BE2C (cell line): ENCODE data around the gene SLC25A22.

Experiments
- DNase-seq: peaks from one replicate; pipeline ENCODE4 v3.0.0-alpha.2; 2020
- H3K27me3 ChIP-seq: fragments of 250-450 bp; sonication (Bioruptor Pico); 2 replicates; pipeline ENCODE4 v1.5.1; 2020; ENCODE audit warnings: mild to moderate bottlenecking
- H3K36me3 ChIP-seq: fragments of 250-450 bp; sonication (Bioruptor Pico); 2 replicates; pipeline ENCODE4 v1.5.1; 2020; ENCODE audit warnings: mild to moderate bottlenecking
- H3K4me1 ChIP-seq: fragments of 250-450 bp; sonication (Bioruptor Pico); 2 replicates; pipeline ENCODE4 v1.5.1; 2020
- H3K4me3 ChIP-seq: 2 replicates; pipeline ENCODE4 v1.5.1; 2011; ENCODE audit warnings: low read depth, low read length
- H3K9me3 ChIP-seq: fragments of 250-450 bp; sonication (Bioruptor Pico); 2 replicates; pipeline ENCODE4 v1.5.1; 2020
- TF ChIP-seq, protein P1 (sequence below): IDR thresholded peaks from 2 replicates; pipeline ENCODE4 v1.5.1; 2012; ENCODE audit warnings: mild to moderate bottlenecking, low read depth, low read length

Gene SLC25A22

DNA sequence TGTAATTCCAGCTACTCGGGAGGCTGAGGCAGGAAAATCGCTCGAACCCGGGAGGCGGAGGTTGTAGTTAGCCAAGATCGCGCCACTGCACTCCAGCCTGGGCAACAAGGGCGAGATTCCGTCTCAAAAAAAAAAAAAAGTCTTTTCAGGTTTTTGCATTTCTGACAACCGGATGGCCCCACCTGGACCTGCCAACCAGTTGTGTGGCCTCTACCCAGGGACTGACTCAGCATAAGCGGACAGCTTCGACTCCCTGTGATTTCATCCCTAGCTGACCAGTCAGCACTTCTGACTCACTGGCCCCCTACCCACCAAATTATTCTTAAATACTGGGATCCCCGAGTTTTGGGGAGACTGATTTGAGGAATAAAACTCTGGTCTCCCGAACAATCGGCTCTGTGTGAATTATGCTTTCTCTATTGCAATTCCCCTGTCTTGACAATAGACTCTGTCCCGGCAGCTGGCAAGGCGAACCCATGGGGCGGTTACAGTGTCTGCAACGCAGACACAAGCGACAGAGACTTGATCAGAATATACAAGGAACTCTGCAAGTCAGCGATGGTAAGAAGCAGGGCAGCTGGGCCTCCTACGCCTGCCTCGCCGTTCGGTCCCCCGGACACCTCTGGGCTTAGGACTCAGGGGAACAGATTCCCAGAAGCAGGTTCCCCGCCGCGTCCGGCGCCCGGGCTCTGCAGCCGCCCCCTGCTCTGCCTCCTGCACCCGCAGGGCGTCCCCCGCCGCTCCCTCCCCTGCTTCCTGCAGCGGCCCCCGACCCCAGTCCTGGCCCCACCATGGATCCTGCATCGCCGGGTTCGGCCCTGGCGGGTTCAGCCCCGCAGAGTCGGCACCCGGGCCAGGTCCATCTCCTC lies 51.6 kb downstream of the SLC25A22 start:
- H3K36me3 ChIP-seq: no peaks in the 10 kb centered on the region; the same call in 1 of the 2 replicates
- no peaks in the 10 kb centered on the region for H3K4me1 ChIP-seq
- no peaks in the 10 kb centered on the region for H3K9me3 ChIP-seq
- TF ChIP-seq, protein P1, sequence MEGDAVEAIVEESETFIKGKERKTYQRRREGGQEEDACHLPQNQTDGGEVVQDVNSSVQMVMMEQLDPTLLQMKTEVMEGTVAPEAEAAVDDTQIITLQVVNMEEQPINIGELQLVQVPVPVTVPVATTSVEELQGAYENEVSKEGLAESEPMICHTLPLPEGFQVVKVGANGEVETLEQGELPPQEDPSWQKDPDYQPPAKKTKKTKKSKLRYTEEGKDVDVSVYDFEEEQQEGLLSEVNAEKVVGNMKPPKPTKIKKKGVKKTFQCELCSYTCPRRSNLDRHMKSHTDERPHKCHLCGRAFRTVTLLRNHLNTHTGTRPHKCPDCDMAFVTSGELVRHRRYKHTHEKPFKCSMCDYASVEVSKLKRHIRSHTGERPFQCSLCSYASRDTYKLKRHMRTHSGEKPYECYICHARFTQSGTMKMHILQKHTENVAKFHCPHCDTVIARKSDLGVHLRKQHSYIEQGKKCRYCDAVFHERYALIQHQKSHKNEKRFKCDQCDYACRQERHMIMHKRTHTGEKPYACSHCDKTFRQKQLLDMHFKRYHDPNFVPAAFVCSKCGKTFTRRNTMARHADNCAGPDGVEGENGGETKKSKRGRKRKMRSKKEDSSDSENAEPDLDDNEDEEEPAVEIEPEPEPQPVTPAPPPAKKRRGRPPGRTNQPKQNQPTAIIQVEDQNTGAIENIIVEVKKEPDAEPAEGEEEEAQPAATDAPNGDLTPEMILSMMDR: no peak
- peak; percentile 32 for DNase-seq
- peak overlapping the region; percentile 61 for H3K4me3 ChIP-seq
- no peaks in the 10 kb centered on the region for H3K27me3 ChIP-seq

DNA sequence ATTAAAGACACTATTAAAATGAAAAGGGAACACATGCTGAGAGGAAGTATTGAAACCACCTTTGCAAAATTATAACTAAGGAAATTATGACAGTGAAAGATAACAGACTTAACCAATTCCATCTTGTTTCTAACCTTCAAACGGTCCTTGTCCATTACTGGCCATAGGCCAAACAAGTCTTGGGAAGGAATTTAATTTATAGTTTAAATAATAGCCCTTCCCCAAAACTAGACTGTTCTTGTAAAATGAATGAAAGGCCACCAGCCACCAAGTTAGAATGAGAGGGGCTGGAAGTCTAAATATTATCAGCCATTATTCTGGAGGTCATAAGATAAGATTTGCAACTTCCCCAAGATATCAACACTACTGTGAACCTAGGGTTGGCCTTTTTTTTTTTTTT lies 52.7 kb downstream of the SLC25A22 start:
- Histone ChIP-seq H3K4me3 (no peak overlapping the region), H3K36me3 (no peaks in the 10 kb centered on the region; the same call in 1 of the 2 replicates), H3K27me3 (no peaks in the 10 kb centered on the region), H3K9me3 (no peaks in the 10 kb centered on the region), H3K4me1 (no peaks in the 10 kb centered on the region)
- TF ChIP-seq, protein P1: no peak
- DNase-seq: no peak

DNA sequence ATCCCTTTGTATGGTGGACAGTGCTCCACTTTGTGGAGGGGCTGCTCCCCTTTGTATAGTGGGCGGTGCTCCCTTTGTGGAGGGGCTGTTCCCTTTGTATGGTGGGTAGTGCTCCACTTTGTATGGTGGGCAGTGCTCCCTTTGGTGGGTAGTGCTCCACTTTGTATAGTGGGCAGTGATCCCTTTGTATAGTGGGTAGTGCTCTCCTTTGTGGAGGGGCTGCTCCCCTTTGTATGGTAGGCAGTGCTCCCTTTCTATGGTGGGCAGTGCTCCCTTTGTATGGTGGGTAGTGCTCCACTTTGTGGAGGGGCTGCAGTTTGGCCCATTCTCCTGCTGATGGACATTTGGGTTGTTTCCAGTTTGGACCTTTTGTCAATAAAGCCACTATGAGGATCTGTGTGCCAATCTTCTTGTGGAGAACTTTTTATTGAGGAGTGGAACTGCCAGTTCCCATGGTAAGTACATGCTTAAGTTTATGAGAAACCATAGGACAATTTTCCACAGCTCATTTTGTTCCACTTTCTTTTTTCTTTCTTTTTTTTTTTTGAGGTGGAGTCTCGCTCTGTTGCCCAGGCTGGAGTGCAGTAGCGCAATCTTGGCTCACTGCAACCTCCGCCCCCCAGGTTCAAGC lies 55.4 kb downstream of the SLC25A22 start:
- Histone ChIP-seq H3K4me3 (no peak overlapping the region), H3K27me3 (no peaks in the 10 kb centered on the region), H3K4me1 (no peaks in the 10 kb centered on the region), H3K9me3 (no peaks in the 10 kb centered on the region), H3K36me3 (no peaks in the 10 kb centered on the region; the same call in 1 of the 2 replicates)
- no peak for DNase-seq
- TF ChIP-seq, protein P1: no peak

DNA sequence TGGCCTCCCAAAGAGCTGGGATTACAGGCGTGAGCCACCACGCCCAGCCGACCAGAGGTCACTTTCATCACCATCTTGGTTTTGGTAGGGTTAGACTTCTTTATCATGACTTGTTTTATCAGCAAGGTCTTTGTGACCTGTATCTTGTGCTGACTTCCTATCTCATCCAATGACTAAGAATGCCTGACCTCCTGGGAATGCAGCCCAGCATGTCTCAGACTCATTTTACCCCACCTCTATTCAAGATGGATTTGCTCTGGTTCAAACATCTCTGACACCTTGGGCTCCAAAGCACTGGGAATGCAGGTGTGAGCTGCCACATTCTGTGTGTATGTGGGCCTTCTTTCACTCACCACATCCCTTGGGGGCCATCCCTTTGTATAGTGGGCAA lies 55.9 kb downstream of the SLC25A22 start:
- Histone ChIP-seq H3K9me3 (no peaks in the 10 kb centered on the region), H3K4me1 (no peaks in the 10 kb centered on the region), H3K27me3 (no peaks in the 10 kb centered on the region), H3K4me3 (no peak overlapping the region), H3K36me3 (no peaks in the 10 kb centered on the region)
- DNase-seq: no peak
- TF ChIP-seq, protein P1: no peak
